Measurements from ENCODE around the gene SCT.

SCT gene

DNA sequence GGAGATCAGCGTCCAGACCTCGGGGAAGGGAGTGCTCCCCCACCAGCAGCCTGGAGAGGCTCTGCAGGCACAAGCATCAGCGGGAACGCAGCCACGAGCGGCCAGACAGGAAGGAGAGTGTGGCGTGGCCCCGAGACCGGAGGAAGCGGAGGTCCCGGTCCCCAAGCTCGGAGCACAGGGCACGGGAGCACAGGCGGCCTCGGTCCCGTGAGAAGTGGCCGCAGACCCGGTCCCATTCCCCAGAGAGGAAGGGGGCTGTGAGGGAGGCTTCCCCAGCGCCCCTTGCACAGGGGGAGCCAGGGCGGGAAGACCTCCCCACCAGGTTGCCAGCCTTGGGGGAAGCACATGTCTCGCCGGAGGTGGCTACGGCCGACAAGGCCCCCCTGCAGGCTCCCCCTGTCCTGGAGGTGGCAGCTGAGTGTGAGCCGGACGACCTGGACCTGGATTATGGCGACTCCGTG, 18.2 kb downstream of the SCT start:
- DNase-seq: no peak

GRCh38 chr11:607971-608659, 18.9 kb downstream of the SCT start:
- no peak for DNase-seq

DNA sequence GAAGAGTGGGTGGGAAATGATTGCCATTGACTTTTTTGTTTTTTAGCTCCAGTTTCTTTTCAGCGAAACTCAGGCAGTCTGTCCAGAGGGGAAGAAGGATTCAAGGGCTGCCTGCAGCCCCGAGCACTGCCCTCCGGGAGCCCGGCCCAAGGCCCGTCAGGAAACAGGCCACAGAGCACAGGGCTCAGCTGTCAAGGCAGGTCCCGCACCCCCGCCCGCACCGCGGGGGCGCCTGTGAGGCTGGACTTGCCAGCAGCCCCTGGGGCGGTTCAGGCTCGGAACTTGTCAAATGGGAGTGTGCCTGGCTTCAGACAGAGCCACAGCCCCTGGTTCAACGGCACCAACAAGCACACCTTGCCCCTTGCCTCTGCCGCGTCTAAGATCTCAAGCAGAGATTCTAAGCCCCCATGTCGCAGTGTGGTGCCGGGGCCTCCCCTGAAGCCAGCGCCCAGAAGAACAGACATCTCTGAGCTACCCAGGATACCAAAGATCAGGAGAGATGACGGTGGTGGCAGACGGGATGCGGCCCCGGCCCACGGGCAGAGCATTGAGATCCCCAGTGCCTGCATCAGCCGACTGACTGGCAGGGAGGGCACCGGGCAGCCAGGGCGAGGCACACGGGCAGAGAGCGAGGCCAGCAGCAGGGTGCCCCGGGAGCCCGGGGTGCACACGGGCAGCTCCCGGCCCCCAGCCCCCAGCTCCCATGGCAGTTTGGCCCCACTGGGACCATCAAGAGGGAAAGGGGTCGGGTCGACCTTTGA, 19.8 kb downstream of the SCT start:
- no peak for DNase-seq

- DNase-seq: no peak
Observed at GRCh38 chr11:606245-606644, 20.7 kb downstream of the SCT start.

DNA sequence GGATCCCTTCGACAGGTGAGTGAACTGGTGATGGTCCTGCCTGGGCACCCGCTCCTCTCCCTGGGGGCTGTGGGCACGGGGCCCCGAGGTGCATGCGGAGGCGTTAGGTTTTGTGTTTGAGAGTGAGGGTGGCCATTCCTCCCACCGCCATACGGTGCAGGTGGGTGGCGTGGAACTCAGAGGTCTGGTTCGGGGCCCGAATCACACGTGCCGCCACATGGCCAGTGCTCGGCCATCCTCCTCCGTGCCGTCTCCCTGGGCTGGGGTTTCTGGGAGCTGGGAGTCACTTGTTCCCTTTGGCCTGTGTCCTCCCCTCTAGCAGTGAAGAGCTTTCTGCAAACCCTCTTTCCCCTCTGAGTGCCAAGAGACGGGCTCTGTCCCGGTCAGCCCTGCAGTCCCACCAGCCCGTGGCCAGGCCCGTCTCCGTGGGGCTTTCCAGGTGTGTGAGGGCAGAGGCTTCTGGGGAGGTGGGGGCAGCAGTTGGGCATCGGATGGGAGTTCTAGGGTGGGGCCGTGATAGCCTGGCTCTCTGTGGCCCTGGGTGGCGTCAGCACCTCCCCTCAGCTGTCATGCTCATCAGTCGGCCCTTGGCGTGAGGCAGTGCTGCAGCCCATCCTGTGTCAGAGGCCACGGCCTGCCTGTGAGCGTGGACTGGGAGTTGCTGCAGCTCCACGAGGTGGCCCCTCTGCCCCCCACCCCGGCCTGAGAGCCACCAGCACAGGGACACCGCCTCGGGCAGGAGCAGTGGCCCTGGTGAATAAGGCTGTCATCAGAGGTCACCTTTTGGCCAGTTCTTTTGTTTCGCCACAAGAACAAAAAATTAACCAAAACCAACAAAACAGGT, 21.5 kb downstream of the SCT start:
- DNase-seq: no peak

GRCh38 chr11:603154-603553, 23.8 kb downstream of the SCT start:
- DNase-seq: no peak

GRCh38 chr11:601573-602245, 25.3 kb downstream of the SCT start:
- no peak for DNase-seq

DNA sequence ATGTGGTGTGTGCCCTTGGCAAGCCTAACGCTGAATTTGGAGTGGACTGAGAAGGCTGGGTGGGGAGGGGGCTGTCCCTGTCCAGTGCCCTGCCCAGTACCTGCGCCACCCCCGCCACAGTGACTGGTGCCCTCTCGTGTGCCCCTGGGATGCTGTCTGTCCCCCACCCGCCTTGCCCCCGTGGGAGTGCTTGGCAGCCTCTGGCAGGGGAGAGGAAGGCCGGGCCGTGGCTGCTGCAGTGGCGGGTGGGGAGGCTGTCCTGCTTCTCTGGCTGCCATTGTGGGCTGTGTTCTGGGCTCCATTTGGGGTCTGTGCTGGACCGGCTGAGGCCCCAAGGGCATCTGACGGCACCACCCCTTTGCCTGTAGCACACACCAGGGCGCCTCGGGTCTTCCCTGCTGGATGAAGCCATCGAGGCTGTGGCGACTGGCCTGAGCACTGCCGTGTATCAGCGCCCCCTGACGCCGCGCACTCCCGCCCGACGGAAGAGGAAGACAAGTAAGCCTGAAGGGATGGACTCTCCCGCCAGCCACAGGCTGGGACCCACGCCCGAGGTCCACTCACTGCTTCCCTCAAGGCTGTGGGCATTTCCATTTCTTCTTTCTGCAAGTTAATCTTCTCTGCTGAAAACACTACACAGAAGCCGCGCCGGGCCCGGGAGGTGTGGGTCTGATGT, 28.8 kb downstream of the SCT start:
- no peak for DNase-seq

- DNase-seq: no peak
Observed at GRCh38 chr11:597166-597725, 29.7 kb downstream of the SCT start.

DNA sequence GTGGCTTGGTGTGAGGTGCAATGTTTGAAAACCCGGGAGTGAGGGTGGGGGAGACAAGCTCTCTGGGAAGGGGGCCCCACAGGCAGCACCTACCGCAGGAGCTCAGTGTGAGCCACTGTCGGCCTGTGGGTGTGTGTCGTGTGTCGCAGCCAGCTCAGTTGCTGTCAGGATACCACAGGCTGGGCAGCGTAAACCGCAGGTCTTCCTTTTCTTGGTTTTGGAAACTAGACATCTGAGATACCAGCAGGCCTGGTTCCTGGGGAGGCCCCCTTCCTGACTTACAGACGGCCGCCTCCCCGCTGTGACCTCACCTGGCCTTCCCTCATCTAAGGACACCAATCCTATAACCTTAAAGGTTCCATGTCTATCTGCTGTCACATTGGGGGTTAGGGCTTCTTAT, 30.6 kb downstream of the SCT start:
- DNase-seq: no peak

GRCh38 chr11:595400-595799, 31.6 kb downstream of the SCT start:
- DNase-seq: no peak

DNA sequence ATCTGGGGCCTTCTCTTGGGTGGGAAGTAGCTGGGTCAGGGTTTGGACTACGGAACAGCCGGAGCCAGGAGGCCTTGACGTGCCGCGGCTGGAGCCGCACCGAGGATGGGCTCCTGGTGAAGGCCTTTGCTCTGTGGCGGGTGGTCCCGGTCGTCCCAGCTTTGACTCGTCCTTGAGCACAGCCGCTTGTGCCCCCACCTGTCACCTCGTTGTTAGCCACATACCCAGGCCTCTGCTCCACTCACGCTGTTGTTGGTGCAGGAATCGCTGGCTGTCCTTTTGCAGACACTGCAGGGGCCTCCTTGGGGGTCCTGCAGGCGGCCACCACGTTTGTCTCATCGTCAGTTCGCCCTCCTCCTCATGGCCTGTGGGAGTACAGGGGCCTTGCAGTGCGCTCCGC, 33.6 kb downstream of the SCT start:
- DNase-seq: no peak

DNA sequence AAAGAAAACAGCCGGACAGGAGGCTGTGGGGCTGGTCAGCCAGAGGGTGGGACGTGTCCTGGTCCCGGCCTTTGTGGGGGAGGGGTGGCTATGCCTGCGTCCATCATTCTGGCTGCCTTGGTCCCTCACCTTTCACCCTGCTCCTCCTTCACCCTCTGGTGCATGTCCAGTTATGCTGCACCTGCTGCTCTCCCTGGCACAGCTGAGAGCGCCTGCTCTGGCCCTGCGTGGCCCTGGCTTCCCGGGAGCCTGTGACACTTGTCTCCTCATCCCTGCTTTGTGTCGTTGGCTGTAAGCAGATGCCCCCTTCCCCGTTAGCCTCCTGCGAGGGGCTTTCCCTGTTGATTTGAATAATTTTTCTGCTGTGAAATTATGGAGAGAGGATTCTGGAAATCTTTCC, 34.1 kb downstream of the SCT start:
- DNase-seq: no peak

DNA sequence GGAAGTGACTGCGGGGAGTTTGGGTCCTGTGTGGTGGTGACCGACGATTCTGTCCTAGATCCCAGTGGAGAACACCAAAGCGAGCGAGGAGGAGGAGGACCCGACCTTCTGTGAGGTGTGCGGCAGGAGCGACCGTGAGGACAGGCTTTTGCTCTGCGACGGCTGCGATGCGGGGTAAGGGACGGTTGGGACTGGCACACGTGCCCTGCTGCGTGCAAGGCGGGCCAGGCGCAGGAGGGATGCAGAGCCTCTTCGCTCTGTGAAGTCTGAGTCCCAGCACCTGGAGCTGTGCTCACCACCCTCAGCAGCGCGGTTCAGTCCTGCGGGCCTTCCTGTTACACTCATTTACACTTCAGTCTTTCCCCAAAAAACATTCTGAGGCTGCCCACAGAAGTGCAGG, 34.5 kb downstream of the SCT start:
- DNase-seq: no peak

- no peak for DNase-seq
Observed at GRCh38 chr11:590997-591396, 36.0 kb downstream of the SCT start.

- DNase-seq: no peak
Observed at GRCh38 chr11:589798-590197, 37.2 kb downstream of the SCT start.

- peak; percentile 83 for DNase-seq
Observed at GRCh38 chr11:587978-588380, 39.0 kb downstream of the SCT start.

DNA sequence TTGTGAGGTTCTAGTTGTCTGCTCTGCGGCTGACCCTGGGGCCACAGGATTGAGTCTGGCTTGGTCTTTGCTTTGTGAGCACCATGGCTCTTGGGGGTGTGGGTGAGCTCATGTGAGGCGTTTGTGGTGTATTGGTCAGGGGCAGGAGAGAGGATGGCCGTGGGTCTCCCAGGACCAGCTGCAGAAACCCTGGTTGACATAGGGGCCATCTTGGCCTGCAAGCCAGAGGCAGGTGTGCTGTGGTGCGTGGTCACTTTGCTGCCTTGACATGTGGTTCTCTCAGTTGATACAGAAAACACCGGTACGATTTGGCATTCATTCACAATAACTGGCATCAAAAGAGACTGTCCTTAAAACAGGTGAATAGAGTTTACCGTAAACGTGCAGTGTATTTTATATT, 39.4 kb downstream of the SCT start:
- no peak for DNase-seq

- no peak for DNase-seq
Observed at GRCh38 chr11:586376-587316, 40.3 kb downstream of the SCT start.

- DNase-seq: no peak
Observed at GRCh38 chr11:584287-584686, 42.7 kb downstream of the SCT start.

GRCh38 chr11:581752-582151, 45.2 kb downstream of the SCT start:
- no peak for DNase-seq
